ENCODE results near the gene PHF11. TPM values are rescaled to one million over a fixed set of nuclear protein-coding genes. Genes with fewer than 3 reads are reported as not detected.

Gene PHF11
- total and polyA plus RNA-seq, 3 donors from 2014 or later: 20.7 to 41.2 (median 21.4) TPM

GRCh38 chr13:49502954-49503353 lies 7.2 kb downstream of the PHF11 start:
- no peaks in the 10 kb centered on the region for H3K9me3 ChIP-seq
- H3K4me3 ChIP-seq: no peak overlapping the region
- no peaks in the 10 kb centered on the region for H3K27me3 ChIP-seq
- H3K27ac ChIP-seq: no peak overlapping the region
- H3K4me1 ChIP-seq: no peaks in the 10 kb centered on the region
- TF ChIP-seq CTCF (IDR thresholded peaks at IDR 0.05) (no peak), POLR2A (IDR thresholded peaks at IDR 0.05) (no peak)
- 61% methylated on average over 9 of the region's 9 CpGs for WGBS, 2 donors
- intact Hi-C loops (cut with DNase I; ENCODE audit: low total_unique reads): no loop called here
- no peaks in the 10 kb centered on the region for H3K36me3 ChIP-seq (ENCODE audit: low read depth, missing control alignments)
- no peak for DNase-seq

GRCh38 chr13:49503951-49504350 lies 8.2 kb downstream of the PHF11 start:
- Histone ChIP-seq H3K4me3 (no peak overlapping the region), H3K27ac (no peak overlapping the region), H3K4me1 (no peaks in the 10 kb centered on the region), H3K27me3 (no peaks in the 10 kb centered on the region), H3K36me3 (ENCODE audit: low read depth, missing control alignments) (no peaks in the 10 kb centered on the region), H3K9me3 (no peaks in the 10 kb centered on the region)
- DNase-seq: no peak
- TF ChIP-seq CTCF (IDR thresholded peaks at IDR 0.05) (no peak), POLR2A (IDR thresholded peaks at IDR 0.05) (no peak)
- intact Hi-C loops (cut with DNase I; ENCODE audit: low total_unique reads): no loop called here
- WGBS, 2 donors: 91% methylated on average over 3 of the region's 3 CpGs

GRCh38 chr13:49512578-49512977 lies 16.8 kb downstream of the PHF11 start:
- Histone ChIP-seq H3K4me1 (no peaks in the 10 kb centered on the region), H3K36me3 (ENCODE audit: low read depth, missing control alignments) (no peaks in the 10 kb centered on the region), H3K27ac (no peak overlapping the region), H3K9me3 (no peaks in the 10 kb centered on the region), H3K27me3 (no peaks in the 10 kb centered on the region), H3K4me3 (no peak overlapping the region)
- no peak for DNase-seq
- 85 to 86% methylated on average over 2 of the region's 2 CpGs for WGBS, 2 donors
- no peak for TF ChIP-seq CTCF (IDR thresholded peaks at IDR 0.05)
- TF ChIP-seq POLR2A (IDR thresholded peaks at IDR 0.05): no peak
- intact Hi-C loops (cut with DNase I; ENCODE audit: low total_unique reads): no loop called here

- intact Hi-C loops (cut with DNase I; ENCODE audit: low total_unique reads): no loop called here
- WGBS, 2 donors: 69 to 86% methylated on average over 5 of the region's 5 CpGs
- no peak overlapping the region for H3K27ac ChIP-seq
These were observed 20.7 kb downstream of the PHF11 start for GRCh38 chr13:49516467-49516866.

More at GRCh38 chr13:49516467-49516866, 20.7 kb downstream of the PHF11 start:
- Histone ChIP-seq H3K9me3 (no peaks in the 10 kb centered on the region), H3K4me1 (no peaks in the 10 kb centered on the region), H3K36me3 (ENCODE audit: low read depth, missing control alignments) (no peaks in the 10 kb centered on the region), H3K4me3 (no peak overlapping the region), H3K27me3 (no peaks in the 10 kb centered on the region)
- DNase-seq: no peak
- TF ChIP-seq POLR2A (IDR thresholded peaks at IDR 0.05) (no peak), CTCF (IDR thresholded peaks at IDR 0.05) (no peak)

Measured in testis (tissue), 3 donors.